GM12873 (cell line): ENCODE data around the gene GOLM1.

Experiments used
- TF ChIP-seq, protein P1 (sequence below): IDR thresholded peaks from 2 replicates; pipeline ENCODE4 v1.5.1; 2012; ENCODE audit warnings: low read depth, mild to moderate bottlenecking, moderate library complexity, low read length, control low read depth; ENCODE audit not compliant: insufficient read depth; ENCODE audit errors: missing control alignments

GOLM1 gene

DNA sequence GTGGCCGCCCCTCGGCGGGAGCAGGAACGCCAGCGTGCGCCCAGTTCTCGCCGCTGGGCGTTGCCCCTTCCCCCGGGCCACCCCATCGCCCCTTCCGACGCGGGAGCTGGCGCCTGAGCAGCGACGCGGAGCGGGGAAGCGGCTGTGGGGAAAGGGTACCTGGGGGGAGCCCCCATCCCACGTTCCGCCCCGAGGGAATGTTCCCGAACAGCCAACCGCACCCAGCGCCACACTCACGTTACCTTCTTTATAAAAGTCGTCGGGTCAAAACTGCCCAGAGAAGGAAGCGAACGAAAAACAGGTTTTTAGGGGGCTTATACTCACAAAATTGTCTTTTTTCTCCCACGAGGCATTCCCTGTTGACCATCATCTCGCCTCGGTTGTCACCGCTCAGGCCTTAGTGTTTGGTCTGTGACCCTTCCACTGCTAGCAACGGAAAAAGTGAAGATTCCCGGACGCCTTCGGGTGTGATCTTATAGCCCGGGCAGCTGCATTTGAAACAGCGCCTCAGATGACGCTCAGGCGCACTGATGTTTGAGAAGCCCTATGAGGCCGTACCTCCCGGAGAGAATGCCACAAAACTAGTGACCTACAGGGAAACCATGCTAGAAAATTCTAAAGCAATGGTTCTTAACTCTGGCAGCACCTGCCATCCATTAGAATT, 475 bp upstream of the GOLM1 start:
- TF ChIP-seq, protein P1, sequence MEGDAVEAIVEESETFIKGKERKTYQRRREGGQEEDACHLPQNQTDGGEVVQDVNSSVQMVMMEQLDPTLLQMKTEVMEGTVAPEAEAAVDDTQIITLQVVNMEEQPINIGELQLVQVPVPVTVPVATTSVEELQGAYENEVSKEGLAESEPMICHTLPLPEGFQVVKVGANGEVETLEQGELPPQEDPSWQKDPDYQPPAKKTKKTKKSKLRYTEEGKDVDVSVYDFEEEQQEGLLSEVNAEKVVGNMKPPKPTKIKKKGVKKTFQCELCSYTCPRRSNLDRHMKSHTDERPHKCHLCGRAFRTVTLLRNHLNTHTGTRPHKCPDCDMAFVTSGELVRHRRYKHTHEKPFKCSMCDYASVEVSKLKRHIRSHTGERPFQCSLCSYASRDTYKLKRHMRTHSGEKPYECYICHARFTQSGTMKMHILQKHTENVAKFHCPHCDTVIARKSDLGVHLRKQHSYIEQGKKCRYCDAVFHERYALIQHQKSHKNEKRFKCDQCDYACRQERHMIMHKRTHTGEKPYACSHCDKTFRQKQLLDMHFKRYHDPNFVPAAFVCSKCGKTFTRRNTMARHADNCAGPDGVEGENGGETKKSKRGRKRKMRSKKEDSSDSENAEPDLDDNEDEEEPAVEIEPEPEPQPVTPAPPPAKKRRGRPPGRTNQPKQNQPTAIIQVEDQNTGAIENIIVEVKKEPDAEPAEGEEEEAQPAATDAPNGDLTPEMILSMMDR, result no peak

DNA sequence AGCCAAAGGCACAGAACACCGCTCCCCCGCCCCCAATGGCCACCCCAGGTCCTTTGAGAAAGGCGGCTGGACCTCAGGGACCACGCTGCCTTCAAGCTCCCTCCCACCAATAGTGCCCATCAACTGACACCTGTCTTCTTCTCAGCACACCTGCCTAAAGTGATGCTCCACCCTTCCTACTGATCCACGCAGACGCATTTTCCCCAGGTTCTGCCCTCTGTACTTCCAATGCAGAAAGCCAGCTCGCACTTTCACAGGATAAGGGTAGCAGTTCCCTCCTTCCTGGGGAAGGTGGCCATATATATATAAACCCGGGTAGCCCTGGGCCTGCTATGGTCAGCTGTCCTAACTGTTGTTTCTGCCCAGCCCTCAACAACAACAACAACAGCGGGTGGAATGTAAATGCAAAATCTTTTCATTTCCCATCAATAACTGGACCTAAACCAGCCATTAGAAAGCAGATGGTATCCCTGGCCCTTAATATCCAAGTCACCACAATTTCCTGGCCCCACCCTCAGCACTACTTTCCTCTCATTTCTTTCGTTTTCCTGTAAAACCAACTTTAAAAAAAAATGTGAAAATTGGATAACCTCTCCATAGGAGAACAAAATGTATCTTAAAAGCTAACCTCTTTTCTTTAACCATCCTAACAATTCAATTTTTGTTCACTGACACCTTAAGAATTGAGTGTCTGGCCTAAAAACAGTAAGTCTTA, 1.7 kb downstream of the GOLM1 start:
- TF ChIP-seq, protein P1, result no peak

DNA sequence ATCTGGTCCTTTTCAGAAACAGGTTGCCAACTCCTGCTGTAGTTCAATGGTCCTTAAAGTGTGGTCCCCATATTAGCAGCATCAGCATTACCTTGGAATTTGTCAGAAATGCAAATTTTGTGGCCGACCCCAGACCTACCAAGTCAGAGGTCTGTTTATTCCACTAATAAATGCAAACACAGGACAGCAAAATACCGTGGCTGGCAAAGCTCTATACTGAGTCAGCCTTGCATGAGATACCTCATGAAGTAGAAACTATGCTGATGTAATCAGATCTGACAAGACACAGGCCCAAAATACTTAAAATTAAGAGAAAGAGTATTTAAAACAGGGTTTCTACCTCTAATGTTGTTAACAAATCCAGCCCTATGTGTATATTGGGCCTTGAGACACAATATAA, 3.0 kb downstream of the GOLM1 start:
- TF ChIP-seq, protein P1, result no peak

DNA sequence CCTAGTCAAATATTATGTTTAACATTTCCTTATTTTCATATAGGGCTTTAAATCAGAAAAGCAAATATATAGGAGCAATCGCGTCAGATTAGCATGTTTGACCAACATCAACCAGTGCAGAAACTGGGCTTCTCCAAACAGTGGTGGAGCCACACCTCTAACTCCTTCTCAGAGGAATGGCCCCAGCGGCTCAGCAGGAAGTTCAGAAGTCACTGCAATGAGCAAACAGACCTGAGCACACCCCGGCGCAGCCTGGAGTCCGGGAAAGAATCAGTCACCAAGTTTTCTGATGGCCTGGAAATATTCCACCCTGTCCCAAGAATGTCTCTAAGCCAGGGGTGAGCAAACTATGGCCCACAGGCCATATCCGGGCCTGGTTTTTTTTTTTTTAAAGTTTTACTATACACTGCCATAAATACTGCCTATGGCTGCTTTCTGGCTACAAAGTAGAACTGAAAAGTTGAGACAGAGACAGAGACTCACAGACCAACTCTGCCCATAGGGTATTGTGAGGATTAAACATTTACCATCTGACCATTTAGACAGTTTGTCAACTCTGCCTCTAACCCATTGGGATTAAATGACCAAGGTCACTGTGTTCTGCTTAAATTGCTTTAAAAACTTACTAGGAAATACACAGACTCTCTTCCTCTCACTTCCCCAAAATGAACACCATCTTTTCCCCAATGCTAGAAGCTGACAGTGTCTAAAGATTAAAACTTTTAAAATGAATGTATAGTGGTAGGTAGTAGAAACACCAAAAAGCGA, 5.4 kb downstream of the GOLM1 start:
- TF ChIP-seq, protein P1, result no peak

DNA sequence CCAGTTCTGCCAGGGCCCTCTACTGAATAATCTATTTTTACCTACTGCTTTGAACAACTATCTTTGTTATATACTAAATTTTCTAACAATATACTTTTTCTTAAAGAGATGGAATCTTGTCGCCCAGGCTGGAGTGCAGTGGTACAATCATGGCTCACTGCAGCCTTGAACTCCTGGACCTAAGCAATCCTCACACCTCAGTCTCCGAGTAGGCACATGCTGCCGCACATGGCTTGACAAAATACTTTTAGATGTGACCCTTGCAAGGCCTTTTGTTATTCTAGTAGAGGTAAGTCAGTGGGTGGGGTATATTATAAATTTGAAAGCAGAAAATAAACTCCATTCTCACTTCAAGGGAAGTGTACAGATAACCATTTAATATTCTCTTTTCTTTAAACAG, 7.9 kb downstream of the GOLM1 start:
- TF ChIP-seq, protein P1, result no peak

DNA sequence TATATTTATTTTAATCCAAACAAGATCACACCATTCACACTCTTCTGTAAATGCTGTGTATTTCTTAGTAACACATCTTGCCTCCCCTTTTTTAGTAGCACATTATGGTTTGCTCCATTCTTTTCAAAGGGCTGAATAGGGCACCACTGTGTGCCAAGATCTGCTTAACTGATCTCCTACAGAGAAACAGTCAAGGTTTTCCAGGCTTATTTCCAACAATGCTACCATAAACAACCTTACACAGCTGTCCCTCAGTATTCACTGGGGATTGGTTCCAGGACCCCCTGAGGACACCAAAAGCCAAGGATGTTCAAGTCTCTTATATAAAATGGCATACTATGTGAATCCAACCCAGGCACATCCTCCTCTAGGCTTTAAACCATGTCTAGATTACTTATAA, 16.5 kb downstream of the GOLM1 start:
- TF ChIP-seq, protein P1, result no peak

DNA sequence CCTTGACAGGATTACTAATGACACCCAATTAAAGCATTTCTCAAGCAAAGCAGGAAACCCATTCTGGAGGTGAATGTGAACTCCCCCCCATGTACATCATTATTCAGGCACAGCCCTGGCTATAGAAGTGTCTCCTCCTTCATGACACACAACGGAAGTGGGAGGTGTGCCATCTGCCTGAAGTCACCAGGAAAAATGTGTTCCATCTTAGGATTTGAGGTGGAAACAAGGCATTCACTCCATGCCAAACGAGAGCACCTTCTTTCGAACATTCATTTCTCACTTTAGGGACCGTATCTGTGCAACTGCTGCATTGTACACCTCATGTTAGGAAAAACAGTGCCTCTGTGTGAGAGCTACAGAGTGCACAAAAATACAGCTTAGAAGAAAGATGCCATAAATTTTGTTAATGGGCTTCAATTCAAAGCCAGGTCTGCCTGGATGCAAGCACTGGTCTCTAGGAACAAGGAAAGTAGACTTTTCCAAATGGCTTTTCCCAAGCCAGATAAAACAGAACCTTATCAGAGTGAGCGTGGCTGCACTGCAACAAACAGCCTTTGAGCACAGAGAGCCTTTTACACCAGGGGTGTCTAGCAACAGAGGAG, 19.4 kb downstream of the GOLM1 start:
- TF ChIP-seq, protein P1, result no peak
